GM18499 (cell line): Measurements from ENCODE around the gene SUN1.
A peak's percentile ranks its signal among the peaks of the same experiment; 100 is the strongest.
"Not testable (repeated sequence)": the region's sequence is repeated elsewhere in the genome, so short reads cannot be mapped to it uniquely, and the experiment has no call there.

Experiments used
- ATAC-seq: cut with Tn5 transposase; IDR thresholded peaks from one replicate; pipeline ENCODE4 v1.9.1; 2021; ENCODE audit warnings: moderate number of reproducible peaks; ENCODE audit not compliant: insufficient read depth, unreplicated experiment

SUN1 gene

DNA sequence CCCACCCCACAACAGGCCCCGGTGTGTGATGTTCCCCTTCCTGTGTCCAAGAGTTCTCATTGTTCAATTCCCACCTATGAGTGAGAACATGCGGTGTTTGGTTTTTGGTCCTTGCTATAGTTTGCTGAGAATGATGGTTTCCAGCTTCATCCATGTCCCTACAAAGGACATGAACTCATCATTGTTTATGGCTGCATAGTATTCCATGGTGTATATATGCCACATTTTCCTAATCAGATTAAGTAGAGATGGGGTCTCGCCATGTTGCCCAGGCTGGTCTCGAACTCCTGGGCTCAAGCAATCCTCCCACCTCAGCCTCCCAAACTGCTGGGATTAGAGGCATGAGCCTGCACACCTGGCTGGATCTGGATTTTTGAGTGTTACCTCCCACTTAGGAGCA is 28.5 kb upstream of the SUN1 start:
- not testable (repeated sequence) for ATAC-seq

- no peak for ATAC-seq
Observed at GRCh38 chr7:805261-805660, 27.0 kb upstream of the SUN1 start.

DNA sequence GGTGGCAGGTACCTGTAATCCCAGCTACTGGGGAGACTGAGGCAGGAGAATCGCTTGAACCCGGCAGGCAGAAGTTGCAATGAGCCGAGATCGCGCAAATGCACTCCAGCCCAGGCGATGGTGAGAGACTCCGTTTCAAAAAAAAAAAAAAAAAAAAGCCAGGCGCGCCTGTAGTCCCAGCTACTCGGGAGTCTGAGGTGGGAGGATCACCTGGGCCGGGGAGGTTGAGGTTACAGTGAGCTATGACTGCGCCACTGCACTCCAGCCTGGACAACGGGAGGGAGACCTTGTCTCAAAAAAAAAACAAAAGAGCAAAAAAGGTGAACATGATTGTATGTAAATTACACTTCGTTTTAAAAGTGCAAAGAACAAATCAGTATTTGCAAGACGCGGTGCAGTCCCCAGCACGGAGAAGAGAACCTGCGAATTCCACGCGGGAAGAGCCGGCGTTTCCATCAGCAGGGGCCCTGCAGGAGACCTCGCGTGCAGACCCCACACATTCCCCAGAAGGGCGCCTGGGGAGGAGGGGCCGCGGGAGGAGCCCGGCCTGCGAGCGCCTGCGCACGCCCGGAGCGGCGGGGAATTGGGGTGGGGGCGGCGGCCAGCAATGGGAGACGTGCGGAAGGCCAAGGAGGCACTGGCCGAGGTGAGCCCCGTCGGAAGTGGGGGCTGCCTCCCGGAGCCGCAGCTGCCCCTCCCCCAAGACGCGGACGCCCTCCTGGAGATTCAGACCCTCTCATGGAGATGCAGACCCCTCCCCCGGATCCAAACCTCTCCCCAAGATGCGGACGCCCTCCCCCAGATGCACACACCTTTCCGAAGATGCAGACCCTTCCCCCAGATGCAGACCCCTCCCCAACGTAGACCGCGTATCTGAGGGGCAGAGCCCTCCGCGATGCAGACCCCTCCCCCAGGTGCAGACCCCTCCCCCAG is 16.7 kb upstream of the SUN1 start:
- no peak for ATAC-seq

- ATAC-seq = peak; percentile 53
Observed at GRCh38 chr7:816300-816750, 16.0 kb upstream of the SUN1 start.

DNA sequence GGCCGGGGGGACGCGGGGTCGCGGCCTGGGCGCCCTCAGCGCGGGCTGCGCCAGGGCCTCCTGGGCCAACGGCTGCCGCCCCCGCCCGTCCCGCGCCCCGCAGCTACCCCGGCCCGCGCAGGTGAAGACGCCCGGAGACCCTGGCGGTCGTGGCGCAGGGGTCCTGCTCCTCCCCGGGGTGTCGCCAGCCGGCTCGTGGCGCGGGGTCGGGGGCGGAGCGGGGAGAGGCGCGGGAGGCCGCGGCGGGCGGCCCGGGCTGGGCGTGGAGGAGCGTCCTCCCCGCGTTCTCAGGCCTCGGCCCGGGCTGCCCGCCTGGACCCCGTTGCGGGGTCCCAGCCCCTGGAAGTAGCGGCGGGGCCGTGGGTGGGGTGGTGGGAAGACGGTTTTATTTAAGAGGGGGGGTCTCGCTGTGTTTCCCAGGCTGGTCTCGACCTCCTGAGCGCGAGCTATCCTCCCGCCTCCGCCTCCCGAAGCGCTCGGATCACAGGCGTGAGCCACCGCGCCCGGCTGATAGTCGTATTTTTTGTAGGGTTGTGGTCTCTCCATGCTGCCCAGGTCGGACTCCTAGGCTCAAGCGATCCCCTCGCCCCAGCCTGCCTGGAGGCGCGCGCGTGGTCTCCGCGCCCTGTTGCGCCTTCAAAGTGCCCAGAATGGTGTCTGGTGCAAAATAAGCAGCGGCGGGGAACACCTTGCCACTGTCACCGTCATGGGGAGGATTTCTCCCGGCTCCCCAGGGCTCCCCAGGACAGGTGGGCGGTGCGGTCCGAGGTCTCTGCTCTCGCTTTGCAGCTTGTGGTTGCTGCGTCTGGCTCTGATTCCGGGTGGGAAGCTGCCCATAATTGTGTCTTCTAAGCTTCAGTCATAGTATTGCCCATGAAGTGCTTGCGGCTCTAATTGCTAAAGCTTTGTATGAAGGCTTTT is 15.3 kb upstream of the SUN1 start:
- ATAC-seq = no peak

DNA sequence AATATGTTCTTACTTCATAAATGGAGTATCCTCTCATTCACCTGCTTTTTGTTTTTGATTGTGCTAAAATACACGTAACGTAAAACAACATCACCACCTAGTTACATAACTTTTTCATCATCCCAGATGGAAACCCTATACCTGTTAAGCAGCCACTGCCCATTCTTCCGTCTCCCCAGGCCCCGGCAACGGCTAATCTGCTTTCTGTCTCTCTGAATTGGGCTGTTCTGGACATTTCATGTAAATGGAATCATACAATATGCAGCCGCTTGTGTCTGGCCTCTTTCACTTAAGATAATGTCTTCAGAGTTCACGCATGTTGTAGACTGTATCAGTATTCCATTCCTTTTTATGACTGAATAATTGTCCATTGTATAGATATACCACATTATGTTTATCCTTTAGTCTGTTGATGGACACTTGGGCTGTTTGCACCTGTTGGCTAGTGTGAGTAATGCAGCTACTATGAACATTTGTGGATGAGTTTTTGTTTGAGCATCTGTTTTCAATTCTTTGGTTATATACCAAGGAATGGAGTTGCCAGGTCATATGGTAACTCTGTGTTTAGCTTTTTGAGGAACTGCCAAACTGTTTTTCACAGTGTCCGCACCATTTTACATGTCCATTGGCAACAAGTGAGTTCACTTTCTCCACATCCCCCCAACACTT is 14.1 kb upstream of the SUN1 start:
- no peak for ATAC-seq

DNA sequence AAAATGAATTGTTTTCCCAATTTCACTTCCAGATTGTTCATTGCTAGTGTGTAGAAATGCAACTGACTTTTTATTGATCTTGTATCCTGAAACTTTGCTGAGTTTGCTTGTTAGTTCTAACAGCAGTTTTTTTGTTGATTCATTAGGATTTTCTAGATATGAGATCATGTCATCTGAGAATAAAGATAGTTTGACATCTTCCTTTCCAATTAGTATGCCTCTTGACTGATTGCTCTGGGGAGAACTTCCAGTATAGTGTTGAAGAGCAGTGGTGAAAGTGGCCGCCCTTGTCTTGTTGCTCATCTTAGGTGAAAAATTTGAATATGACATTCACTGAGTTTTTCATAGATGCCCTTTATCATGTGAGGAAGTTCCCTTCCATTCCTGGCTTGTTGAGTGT is 11.9 kb upstream of the SUN1 start:
- ATAC-seq = no peak

DNA sequence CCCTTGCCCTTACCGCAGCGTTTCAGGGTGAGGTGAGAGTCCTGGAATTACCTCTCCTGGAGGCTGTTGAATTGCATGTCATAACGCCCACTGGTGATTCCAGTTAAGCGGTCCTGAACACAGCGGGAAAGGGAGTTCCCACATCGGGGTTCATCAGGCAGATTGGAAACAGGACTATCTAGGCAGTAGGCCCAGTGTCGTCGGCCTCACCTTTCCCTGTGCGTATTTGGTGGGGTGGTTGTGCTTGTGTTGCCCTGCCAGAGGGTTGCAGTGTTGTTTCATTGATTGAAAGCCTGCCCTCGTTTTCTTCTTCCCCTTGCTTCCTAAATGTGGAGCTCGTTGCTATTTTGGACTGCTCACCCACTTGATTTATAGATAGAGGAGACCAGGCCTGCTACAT is 10.6 kb upstream of the SUN1 start:
- ATAC-seq = no peak

GRCh38 chr7:822692-823276 is 9.5 kb upstream of the SUN1 start:
- ATAC-seq = no peak

GRCh38 chr7:823649-824048 is 8.6 kb upstream of the SUN1 start:
- no peak for ATAC-seq

GRCh38 chr7:824081-824480 is 8.2 kb upstream of the SUN1 start:
- ATAC-seq = no peak

GRCh38 chr7:824664-825063 is 7.6 kb upstream of the SUN1 start:
- ATAC-seq = no peak

GRCh38 chr7:825386-825785 is 6.9 kb upstream of the SUN1 start:
- ATAC-seq = no peak

- no peak for ATAC-seq
Observed at GRCh38 chr7:826230-826917, 5.9 kb upstream of the SUN1 start.

GRCh38 chr7:828793-829561 is 3.3 kb upstream of the SUN1 start:
- no peak for ATAC-seq

- no peak for ATAC-seq
Observed at GRCh38 chr7:830069-830468, 2.2 kb upstream of the SUN1 start.

- ATAC-seq = peak; percentile 75
Observed at GRCh38 chr7:831596-832166, 595 bp upstream of the SUN1 start.

- no peak for ATAC-seq
Observed at GRCh38 chr7:832968-833424, 720 bp downstream of the SUN1 start.
